ENCODE results near the gene ADAMTS7. TPM values are rescaled to one million over a fixed set of nuclear protein-coding genes. Genes with fewer than 3 reads are reported as not detected.

ADAMTS7 gene
- total RNA-seq, 1 donor from 2014 or later, result 25.5 TPM

GRCh38 chr15:78807359-78807758, 3.9 kb downstream of the ADAMTS7 start:
- Mint-ChIP-seq H3K4me3 (ENCODE audit: unreplicated experiment) (no peak overlapping the region), H3K9me3 (ENCODE audit: unreplicated experiment) (peaks cover 5% of the 10 kb centered on the region), H3K27ac (ENCODE audit: unreplicated experiment) (no peak overlapping the region), H3K27me3 (ENCODE audit: low read depth, unreplicated experiment) (no peaks in the 10 kb centered on the region), H3K4me1 (ENCODE audit: low read depth, unreplicated experiment) (peaks cover 4% of the 10 kb centered on the region), H3K36me3 (ENCODE audit: low read depth, unreplicated experiment) (peaks cover 6% of the 10 kb centered on the region)
- Histone ChIP-seq H3K9me3 (ENCODE audit: insufficient read depth, low read depth, low read length) (no peaks in the 10 kb centered on the region), H3K27me3 (ENCODE audit: insufficient read depth, low read length) (no peaks in the 10 kb centered on the region), H3K27ac (ENCODE audit: low read depth, low read length) (no peak overlapping the region), H3K79me2 (ENCODE audit: insufficient read depth, low read length) (peaks cover 8% of the 10 kb centered on the region), H3K4me3 (ENCODE audit: insufficient read depth, low read depth, low read length) (no peak overlapping the region), H3K4me1 (ENCODE audit: insufficient read depth, low read length) (peaks cover 9% of the 10 kb centered on the region), H3K4me2 (ENCODE audit: low read length) (no peak overlapping the region), H3K36me3 (ENCODE audit: insufficient read depth, low read length) (no peaks in the 10 kb centered on the region), H2AFZ (ENCODE audit: low read depth, low read length) (no peak overlapping the region), H3K9ac (ENCODE audit: low read length) (no peak overlapping the region), H4K20me1 (ENCODE audit: insufficient read depth, low read length) (peaks cover 23% of the 10 kb centered on the region)
- TF ChIP-seq CTCF (IDR thresholded peaks at IDR 0.05; ENCODE audit: insufficient read depth, low read depth, low read length), result no peak
- TF ChIP-seq EZH2 (IDR thresholded peaks at IDR 0.05; ENCODE audit: insufficient read depth, low read length), result no peak
- DNase-seq (ENCODE audit: low read depth), result no peak
- FAIRE-seq, result no peak

GRCh38 chr15:78804391-78804792, 6.9 kb downstream of the ADAMTS7 start:
- peak overlapping the region; percentile 46 for H3K4me2 ChIP-seq (ENCODE audit: low read length)
- H3K27me3 ChIP-seq (ENCODE audit: insufficient read depth, low read length), result no peaks in the 10 kb centered on the region
- Mint-ChIP-seq H3K9me3 (ENCODE audit: unreplicated experiment) (no peaks in the 10 kb centered on the region), H3K36me3 (ENCODE audit: low read depth, unreplicated experiment) (peaks cover 10% of the 10 kb centered on the region), H3K4me1 (ENCODE audit: low read depth, unreplicated experiment) (no peaks in the 10 kb centered on the region), H3K27ac (ENCODE audit: unreplicated experiment) (no peak overlapping the region), H3K4me3 (ENCODE audit: unreplicated experiment) (no peak overlapping the region), H3K27me3 (ENCODE audit: low read depth, unreplicated experiment) (no peaks in the 10 kb centered on the region)
- peaks cover 3% of the 10 kb centered on the region for H3K79me2 ChIP-seq (ENCODE audit: insufficient read depth, low read length)
- H3K27ac ChIP-seq (ENCODE audit: low read depth, low read length), result no peak overlapping the region
- no peaks in the 10 kb centered on the region for H3K9me3 ChIP-seq (ENCODE audit: insufficient read depth, low read depth, low read length)
- H3K4me3 ChIP-seq (ENCODE audit: insufficient read depth, low read depth, low read length), result no peak overlapping the region
- H3K36me3 ChIP-seq (ENCODE audit: insufficient read depth, low read length), result no peaks in the 10 kb centered on the region
- H3K4me1 ChIP-seq (ENCODE audit: insufficient read depth, low read length), result peaks cover 3% of the 10 kb centered on the region
- TF ChIP-seq EZH2 (IDR thresholded peaks at IDR 0.05; ENCODE audit: insufficient read depth, low read length) (no peak), CTCF (IDR thresholded peaks at IDR 0.05; ENCODE audit: insufficient read depth, low read depth, low read length) (no peak)
- peak overlapping the region; percentile 41 for H2AFZ ChIP-seq (ENCODE audit: low read depth, low read length)
- DNase-seq (ENCODE audit: low read depth) (no peak), FAIRE-seq (no peak)
- peaks cover 15% of the 10 kb centered on the region for H4K20me1 ChIP-seq (ENCODE audit: insufficient read depth, low read length)
- no peak overlapping the region for H3K9ac ChIP-seq (ENCODE audit: low read length)

- H3K4me2 ChIP-seq (ENCODE audit: low read length), result no peak overlapping the region
- H3K36me3 ChIP-seq (ENCODE audit: insufficient read depth, low read length), result no peaks in the 10 kb centered on the region
- H3K9me3 ChIP-seq (ENCODE audit: insufficient read depth, low read depth, low read length), result no peaks in the 10 kb centered on the region
- Mint-ChIP-seq H3K27ac (ENCODE audit: unreplicated experiment) (no peak overlapping the region), H3K27me3 (ENCODE audit: low read depth, unreplicated experiment) (no peaks in the 10 kb centered on the region), H3K4me3 (ENCODE audit: unreplicated experiment) (no peak overlapping the region), H3K9me3 (ENCODE audit: unreplicated experiment) (no peaks in the 10 kb centered on the region), H3K4me1 (ENCODE audit: low read depth, unreplicated experiment) (peaks cover 4% of the 10 kb centered on the region), H3K36me3 (ENCODE audit: low read depth, unreplicated experiment) (peaks cover 8% of the 10 kb centered on the region)
- FAIRE-seq (no peak), DNase-seq (ENCODE audit: low read depth) (no peak)
- H2AFZ ChIP-seq (ENCODE audit: low read depth, low read length), result no peak overlapping the region
- H3K9ac ChIP-seq (ENCODE audit: low read length), result no peak overlapping the region
- peaks cover 7% of the 10 kb centered on the region for H3K4me1 ChIP-seq (ENCODE audit: insufficient read depth, low read length)
- H3K27me3 ChIP-seq (ENCODE audit: insufficient read depth, low read length), result no peaks in the 10 kb centered on the region
- H4K20me1 ChIP-seq (ENCODE audit: insufficient read depth, low read length), result no peaks in the 10 kb centered on the region
- no peak overlapping the region for H3K4me3 ChIP-seq (ENCODE audit: insufficient read depth, low read depth, low read length)
- TF ChIP-seq CTCF (IDR thresholded peaks at IDR 0.05; ENCODE audit: insufficient read depth, low read depth, low read length) (no peak), EZH2 (IDR thresholded peaks at IDR 0.05; ENCODE audit: insufficient read depth, low read length) (no peak)
- no peaks in the 10 kb centered on the region for H3K79me2 ChIP-seq (ENCODE audit: insufficient read depth, low read length)
- H3K27ac ChIP-seq (ENCODE audit: low read depth, low read length), result no peak overlapping the region
Observed at GRCh38 chr15:78800806-78801205, 10.5 kb downstream of the ADAMTS7 start.
